ENCODE measurements around the gene MRGPRG.

MRGPRG gene

GRCh38 chr11:3195251-3196160 is 23.1 kb downstream of the MRGPRG start:
- no peak overlapping the region for H3K4me3 ChIP-seq (ENCODE audit: low read depth, low read length)
- POLR2A ChIA-PET, result no interaction called here
- DNase-seq (ENCODE audit: low read depth, low spot score), result no peak
- CTCF ChIA-PET, result interaction anchor here (1.1 to 2.6 kb wide), 4 partner anchors 9 to 105 kb away, joined by 5 to 11 read pairs (median 5); no protein-coding TSS in a partner anchor
- TF ChIP-seq, protein P1, sequence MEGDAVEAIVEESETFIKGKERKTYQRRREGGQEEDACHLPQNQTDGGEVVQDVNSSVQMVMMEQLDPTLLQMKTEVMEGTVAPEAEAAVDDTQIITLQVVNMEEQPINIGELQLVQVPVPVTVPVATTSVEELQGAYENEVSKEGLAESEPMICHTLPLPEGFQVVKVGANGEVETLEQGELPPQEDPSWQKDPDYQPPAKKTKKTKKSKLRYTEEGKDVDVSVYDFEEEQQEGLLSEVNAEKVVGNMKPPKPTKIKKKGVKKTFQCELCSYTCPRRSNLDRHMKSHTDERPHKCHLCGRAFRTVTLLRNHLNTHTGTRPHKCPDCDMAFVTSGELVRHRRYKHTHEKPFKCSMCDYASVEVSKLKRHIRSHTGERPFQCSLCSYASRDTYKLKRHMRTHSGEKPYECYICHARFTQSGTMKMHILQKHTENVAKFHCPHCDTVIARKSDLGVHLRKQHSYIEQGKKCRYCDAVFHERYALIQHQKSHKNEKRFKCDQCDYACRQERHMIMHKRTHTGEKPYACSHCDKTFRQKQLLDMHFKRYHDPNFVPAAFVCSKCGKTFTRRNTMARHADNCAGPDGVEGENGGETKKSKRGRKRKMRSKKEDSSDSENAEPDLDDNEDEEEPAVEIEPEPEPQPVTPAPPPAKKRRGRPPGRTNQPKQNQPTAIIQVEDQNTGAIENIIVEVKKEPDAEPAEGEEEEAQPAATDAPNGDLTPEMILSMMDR (IDR thresholded peaks at IDR 0.05; ENCODE audit: insufficient read depth, low read length, missing control alignments), result peak; percentile 38

GRCh38 chr11:3194016-3194816 is 24.4 kb downstream of the MRGPRG start:
- no peak for DNase-seq (ENCODE audit: low read depth, low spot score)
- TF ChIP-seq, protein P1 (IDR thresholded peaks at IDR 0.05; ENCODE audit: insufficient read depth, low read length, missing control alignments), result no peak
- ChIA-PET CTCF (no interaction called here), POLR2A (no interaction called here)
- no peak overlapping the region for H3K4me3 ChIP-seq (ENCODE audit: low read depth, low read length)

DNA sequence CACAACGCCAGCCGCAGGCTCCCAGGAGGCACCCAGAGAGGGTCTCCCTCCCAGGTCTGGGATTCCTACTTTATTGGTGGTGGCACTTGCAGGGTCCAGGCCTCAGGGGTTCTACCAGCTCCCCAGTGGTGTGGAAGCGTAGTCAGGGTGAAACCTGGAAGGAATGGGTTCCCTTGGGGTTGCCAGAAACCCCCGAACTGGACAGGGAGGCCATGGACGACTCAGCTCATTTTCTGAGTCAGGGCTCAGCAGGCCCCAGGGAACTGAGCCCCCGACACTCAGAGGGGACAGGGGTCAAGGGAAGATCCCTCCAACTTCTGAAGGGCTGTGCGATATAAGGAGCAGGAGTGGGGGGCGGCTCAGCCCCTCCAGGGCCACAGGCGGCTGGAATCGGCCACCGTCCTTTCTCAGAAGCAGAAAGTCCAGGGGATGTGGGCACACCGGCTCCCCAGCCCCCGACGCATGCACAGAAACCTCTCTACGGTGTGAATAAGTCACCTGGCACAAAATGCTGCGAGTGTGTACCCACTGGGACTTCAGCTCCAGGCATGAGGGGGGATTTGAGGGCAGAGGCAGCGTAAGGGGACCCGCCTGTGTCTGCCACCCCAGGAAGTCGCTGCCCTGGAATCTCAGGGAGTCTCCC is 25.1 kb downstream of the MRGPRG start:
- ChIA-PET POLR2A (no interaction called here), CTCF (no interaction called here)
- no peak overlapping the region for H3K4me3 ChIP-seq (ENCODE audit: low read depth, low read length)
- TF ChIP-seq, protein P1 (IDR thresholded peaks at IDR 0.05; ENCODE audit: insufficient read depth, low read length, missing control alignments), result no peak
- no peak for DNase-seq (ENCODE audit: low read depth, low spot score)

DNA sequence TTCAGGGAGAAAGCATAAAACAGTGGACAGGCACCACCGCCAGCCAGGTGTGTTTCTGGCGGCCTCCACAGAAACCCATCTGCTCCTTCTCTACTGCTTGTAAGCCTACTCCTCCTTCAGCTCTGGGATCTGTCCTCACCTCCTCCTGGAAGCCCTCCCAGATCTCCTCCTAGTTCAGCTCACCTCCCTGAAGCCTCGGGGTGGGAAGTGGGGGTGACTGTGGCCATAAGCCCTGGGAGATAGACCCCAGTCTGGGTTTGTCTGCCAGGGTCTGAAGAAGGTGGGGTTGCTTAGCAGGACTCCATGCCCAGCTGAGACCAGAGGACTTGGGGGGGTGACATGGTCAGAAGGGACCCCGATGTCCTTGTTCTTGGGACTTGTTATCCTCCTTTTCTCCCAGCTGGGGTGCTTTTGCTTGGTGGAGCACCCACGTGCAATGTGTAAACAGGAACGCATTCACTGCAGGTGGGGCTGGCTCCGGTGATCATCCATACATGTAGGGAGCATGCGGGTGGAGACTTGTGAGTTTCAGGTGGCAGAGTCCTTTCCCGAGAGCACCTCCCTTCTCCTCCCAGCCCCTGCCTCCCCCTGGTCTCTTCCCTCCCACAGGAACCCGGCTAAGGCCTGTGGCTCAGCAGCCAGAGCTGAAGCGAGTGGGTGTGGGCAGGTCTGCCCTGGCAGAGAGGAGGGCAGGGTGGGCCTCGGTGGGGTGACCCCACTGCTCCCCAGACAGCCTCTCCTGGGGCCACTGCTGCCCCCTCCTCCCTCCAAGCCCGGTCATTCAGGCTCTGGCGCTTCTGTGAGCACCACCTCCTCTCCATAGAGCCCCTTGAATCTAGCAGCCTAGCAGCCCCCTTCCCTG is 25.9 kb downstream of the MRGPRG start:
- TF ChIP-seq, protein P1 (IDR thresholded peaks at IDR 0.05; ENCODE audit: insufficient read depth, low read length, missing control alignments), result no peak
- ChIA-PET CTCF (no interaction called here), POLR2A (no interaction called here)
- H3K4me3 ChIP-seq (ENCODE audit: low read depth, low read length), result no peak overlapping the region
- no peak for DNase-seq (ENCODE audit: low read depth, low spot score)

GRCh38 chr11:3191586-3192324 is 26.9 kb downstream of the MRGPRG start:
- H3K4me3 ChIP-seq (ENCODE audit: low read depth, low read length), result no peak overlapping the region
- TF ChIP-seq, protein P1 (IDR thresholded peaks at IDR 0.05; ENCODE audit: insufficient read depth, low read length, missing control alignments), result no peak
- ChIA-PET CTCF (interaction anchor here (1.0 kb wide), 1 partner anchor 11 kb away, joined by 4 read pairs; no protein-coding TSS in a partner anchor), POLR2A (no interaction called here)
- DNase-seq (ENCODE audit: low read depth, low spot score), result no peak
